HepG2 (cell line): ENCODE results near the gene PKIB. TPM values are rescaled to one million over a fixed set of nuclear protein-coding genes. Genes with fewer than 3 reads are reported as not detected.

ENCODE experiments used
- ATAC-seq: fragments of 200-7000 bp; cut with Tn5 transposase; 3 replicates; pipeline ENCODE4 v1.9.1; 2020; ENCODE audit warnings: mild to moderate bottlenecking, moderate library complexity
- BruUV-seq: library from RNA; stranded (reverse); fragments of 400-500 nt; replicated peaks from 2 replicates; lab custom pipeline; 2021; lab: Mats Ljungman, UMichigan
- CTCF ChIA-PET: fragments of 300-600 bp; formaldehyde crosslinking; extraction: SDS; loops from one replicate; lab custom pipeline; 2021; ENCODE audit warnings: low total read pairs, inconsistent platforms, low intra/inter-chr PET ratio; lab: Yijun Ruan, JAX
- POLR2A ChIA-PET: fragments of 350-600 bp; sonication (Branson Sonifier 250); formaldehyde crosslinking; loops from one replicate; lab custom pipeline; 2020; ENCODE audit warnings: antibody characterized with exemption, inconsistent platforms; lab: Yijun Ruan, JAX
- DNase-seq: peaks from one replicate; pipeline ENCODE4 v3.0.0-alpha.2; 2015; ENCODE audit warnings: low spot score
- FAIRE-seq: peaks from 3 replicates; lab custom pipeline; 2011; peaks lifted over from hg19 to GRCh38; lab: Jason Lieb, UNC
- H2AFZ ChIP-seq: one replicate; pipeline ENCODE4 v1.6.1; 2011; ENCODE audit warnings: low read length, inconsistent platforms
- H3K27ac ChIP-seq: fragments of 300-600 bp; 3 replicates; pipeline ENCODE4 v1.8.0; 2011; ENCODE audit warnings: mixed run types, mild to moderate bottlenecking, mixed read lengths, low read length, inconsistent platforms; ENCODE audit not compliant: insufficient read depth; ENCODE audit errors: extremely low read length
- H3K27me3 ChIP-seq, 2 experiments: fragments of 200-600 bp in 1 of 2; 2 replicates in 1 of 2; 3 replicates in 1 of 2; pipeline versions ENCODE4 v1.6.0 to v1.8.0; 2011; ENCODE audit warnings: low read length in 2 of 2, mild to moderate bottlenecking in 2 of 2, moderate library complexity in 2 of 2, inconsistent platforms in 1 of 2; ENCODE audit not compliant: insufficient read depth in 2 of 2, control insufficient read depth in 1 of 2
- H3K36me3 ChIP-seq, 2 experiments: fragments of 200-600 bp in 1 of 2; replicated peaks in 1 of 2; 2 replicates in 1 of 2; 3 replicates in 1 of 2; pipeline versions ENCODE4 v1.5.1 to v1.8.0; 2011; ENCODE audit warnings: low read length in 2 of 2, inconsistent platforms in 1 of 2; ENCODE audit not compliant: insufficient read depth in 2 of 2, control insufficient read depth in 1 of 2
- H3K4me1 ChIP-seq: 2 replicates; pipeline ENCODE4 v1.5.1; 2012; ENCODE audit warnings: low read length, inconsistent platforms; ENCODE audit not compliant: insufficient read depth
- H3K4me2 ChIP-seq: 2 replicates; pipeline ENCODE4 v1.6.0; 2011; ENCODE audit warnings: low read depth, low read length, inconsistent platforms
- H3K4me3 ChIP-seq, 3 experiments: fragments of 200-600 bp in 1 of 3; sonication (generic), shearing (Covaris generic) in 1 of 3; replicated peaks in 1 of 3; 2 replicates each; pipeline ENCODE4 v1.5.1; 2011 to 2016; ENCODE audit warnings: low read length in 3 of 3, inconsistent platforms in 2 of 3, low read depth in 2 of 3, mild to moderate bottlenecking in 2 of 3, control low read depth in 1 of 3, mixed read lengths in 1 of 3; ENCODE audit not compliant: insufficient read depth in 1 of 3
- H3K79me2 ChIP-seq: one replicate; pipeline ENCODE4 v1.6.1; 2011; ENCODE audit warnings: low read length, inconsistent platforms; ENCODE audit not compliant: insufficient read depth
- H3K9ac ChIP-seq: 2 replicates; pipeline ENCODE4 v1.6.0; 2011; ENCODE audit warnings: mild to moderate bottlenecking, low read depth, low read length, inconsistent platforms; ENCODE audit not compliant: insufficient read depth
- H3K9me3 ChIP-seq: 2 replicates; pipeline ENCODE4 v1.5.1; 2012; ENCODE audit warnings: mild to moderate bottlenecking, low read length
- H4K20me1 ChIP-seq: 2 replicates; pipeline ENCODE4 v1.6.0; 2011; ENCODE audit warnings: inconsistent platforms, mild to moderate bottlenecking, low read length, moderate library complexity; ENCODE audit not compliant: insufficient read depth
- ARNT ChIP-seq: fragments of 450-650 bp; IDR thresholded peaks from 2 replicates; pipeline ENCODE4 v1.6.1; 2017
- BRD4 ChIP-seq: sonication (generic); formaldehyde crosslinking; IDR thresholded peaks from 2 replicates; pipeline ENCODE4 v1.4.0; 2020; ENCODE audit warnings: missing genetic modification reagents
- EED ChIP-seq: sonication (generic); formaldehyde crosslinking; IDR thresholded peaks from 2 replicates; pipeline ENCODE4 v1.5.0; 2020; ENCODE audit warnings: mild to moderate bottlenecking, missing genetic modification reagents
- FOXC1 ChIP-seq: sonication (generic); formaldehyde crosslinking; IDR thresholded peaks from 2 replicates; pipeline ENCODE4 v1.8.0; 2022; ENCODE audit warnings: mild to moderate bottlenecking, missing genetic modification reagents, borderline replicate concordance
- KDM3A ChIP-seq: IDR thresholded peaks from 2 replicates; pipeline ENCODE4 v1.6.1; 2018; ENCODE audit warnings: low read depth, missing compliant biosample characterization
- NCOA1 ChIP-seq: sonication (generic); formaldehyde crosslinking; IDR thresholded peaks from 2 replicates; pipeline ENCODE4 v1.9.0; 2021; ENCODE audit warnings: missing genetic modification reagents
- NFIB ChIP-seq: sonication (generic); formaldehyde crosslinking; IDR thresholded peaks from 2 replicates; pipeline ENCODE4 v1.9.0; 2021; ENCODE audit warnings: missing genetic modification reagents, mild to moderate bottlenecking, borderline replicate concordance
- PCBP1 ChIP-seq: fragments of 200-400 bp; formaldehyde crosslinking; IDR thresholded peaks from 2 replicates; pipeline ENCODE4 v1.6.1; 2017; ENCODE audit warnings: mild to moderate bottlenecking, low read depth, low read length, borderline replicate concordance
- SOX5 ChIP-seq: IDR thresholded peaks from 2 replicates; pipeline ENCODE4 v1.6.1; 2016; ENCODE audit warnings: borderline replicate concordance
- ZNF746 ChIP-seq: sonication (generic); formaldehyde crosslinking; IDR thresholded peaks from 2 replicates; pipeline ENCODE4 v1.8.0; 2022; ENCODE audit warnings: mild to moderate bottlenecking, missing genetic modification reagents
- WGBS: methylation state at CpG from one replicate; pipeline ENCODE4 v1.1.6; 2017; ENCODE audit warnings: low lambda C conversion rate; 5-methylcytosine and 5-hydroxymethylcytosine counted together
- in situ Hi-C: cut with HindIII; loops from 2 replicates; pipeline ENCODE4 v1.10.0; 2017; ENCODE audit warnings: low pct_unique_long_range_greater_than_20kb; ENCODE audit not compliant: extremely low pct_ligation_motif_present
- intact Hi-C: fragments of 100-400 bp; cut with micrococcal nuclease; formaldehyde crosslinking; loops from one replicate; pipeline ENCODE4 v1.10.0; 2022; ENCODE audit not compliant: unreplicated experiment
- polyA plus RNA-seq, 8 experiments: library from polyadenylated mRNA; depleted of rRNA in 3 of 8; stranded (reverse) in 7 of 8; unstranded in 1 of 8; fragments of >200 nt; fragmentation: Illumina TruSeq in 4 of 8; extraction: Trizol in 4 of 8; gene quantifications; 2 replicates each; pipeline versions ENCODE4 v1.2.1 to v1.2.3, GENCODE V29; 2011 to 2016; ENCODE audit warnings: low read depth in 4 of 8, missing spikeins in 1 of 8, mixed read lengths in 1 of 8; ENCODE audit not compliant: insufficient read depth in 1 of 8
- total RNA-seq, 5 experiments: library from RNA; depleted of rRNA; stranded (reverse); fragments of >200 nt; fragmentation: Illumina TruSeq; extraction: Trizol; gene quantifications; 2 replicates each; pipeline ENCODE4 v1.2.3, GENCODE V29; 2016; ENCODE audit warnings: low read depth in 1 of 5
- TF ChIP-seq, protein P1 (sequence below): sonication (generic); formaldehyde crosslinking; IDR thresholded peaks from 2 replicates; pipeline ENCODE4 v1.8.0; 2022; ENCODE audit warnings: missing genetic modification reagents, mild to moderate bottlenecking, borderline replicate concordance

Gene PKIB
- total and polyA plus RNA-seq, 2 of the 13 experiments (the other 11 are each of a cell fraction or from before 2014, with no cell fraction given), result 1.4 to 1.5 TPM

DNA sequence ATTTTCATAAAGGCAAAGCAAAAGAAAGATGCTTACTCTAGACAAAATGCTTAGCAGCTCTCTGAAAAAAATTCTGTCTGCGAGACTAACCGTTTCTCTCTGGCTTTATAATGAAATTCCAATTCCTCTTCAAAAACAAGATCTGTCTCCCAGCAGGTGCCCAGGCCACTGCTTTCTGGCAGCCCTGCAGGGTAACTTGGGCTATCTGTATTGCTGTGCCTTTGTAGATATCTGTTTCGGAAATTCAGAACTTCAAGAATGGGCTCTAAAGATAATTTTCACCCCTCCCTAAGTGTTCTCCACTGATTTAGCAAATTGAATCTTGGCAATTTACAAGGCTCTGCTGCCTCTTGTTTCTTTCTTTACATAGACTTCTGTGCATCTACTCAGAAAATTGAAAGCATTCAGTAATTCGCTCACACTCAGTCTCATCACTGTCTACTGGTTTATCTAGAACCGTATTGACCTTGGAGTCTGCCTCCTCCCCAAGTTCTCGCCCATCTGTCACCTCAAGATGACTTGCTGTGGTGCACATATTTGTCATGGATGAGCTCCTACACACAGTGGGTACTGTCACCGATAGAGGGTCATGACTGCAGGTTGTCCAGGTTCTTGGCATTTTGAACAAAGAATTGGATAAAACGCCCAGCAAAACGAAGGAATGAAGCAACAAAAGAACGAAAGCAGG, 142.9 kb downstream of the PKIB start:
- in situ Hi-C loops (no loop called here), intact Hi-C loops (no loop called here)
- no peak for TF ChIP-seq NCOA1
- no peak for TF ChIP-seq ARNT
- no peak for TF ChIP-seq FOXC1 (CRISPR knock-in tag)
- TF ChIP-seq, protein P1, sequence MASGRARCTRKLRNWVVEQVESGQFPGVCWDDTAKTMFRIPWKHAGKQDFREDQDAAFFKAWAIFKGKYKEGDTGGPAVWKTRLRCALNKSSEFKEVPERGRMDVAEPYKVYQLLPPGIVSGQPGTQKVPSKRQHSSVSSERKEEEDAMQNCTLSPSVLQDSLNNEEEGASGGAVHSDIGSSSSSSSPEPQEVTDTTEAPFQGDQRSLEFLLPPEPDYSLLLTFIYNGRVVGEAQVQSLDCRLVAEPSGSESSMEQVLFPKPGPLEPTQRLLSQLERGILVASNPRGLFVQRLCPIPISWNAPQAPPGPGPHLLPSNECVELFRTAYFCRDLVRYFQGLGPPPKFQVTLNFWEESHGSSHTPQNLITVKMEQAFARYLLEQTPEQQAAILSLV, result no peak
- TF ChIP-seq NFIB (CRISPR knock-in tag), result no peak
- TF ChIP-seq PCBP1, result no peak
- no peak for TF ChIP-seq SOX5 (CRISPR knock-in tag)
- no peak for TF ChIP-seq BRD4 (CRISPR knock-in tag)
- TF ChIP-seq EED (CRISPR knock-in tag), result no peak
- TF ChIP-seq KDM3A, result no peak
- TF ChIP-seq ZNF746 (CRISPR knock-in tag), result no peak
- Histone ChIP-seq H3K4me2 (peak overlapping the region; percentile 18; the same call in 1 of the 2 replicates), H3K9ac (no peak overlapping the region), H4K20me1 (no peaks in the 10 kb centered on the region), H3K4me1 (no peaks in the 10 kb centered on the region), H2AFZ (no peak overlapping the region), H3K9me3 (no peaks in the 10 kb centered on the region), H3K27me3 (no peaks in the 10 kb centered on the region), H3K79me2 (no peaks in the 10 kb centered on the region), H3K36me3 (no peaks in the 10 kb centered on the region), H3K4me3 (no peak overlapping the region), H3K27ac (no peak overlapping the region)
- no TSS peak for BruUV-seq
- no peak for DNase-seq
- ATAC-seq, result no peak
- CTCF ChIA-PET, result no interaction called here
- POLR2A ChIA-PET, result no interaction called here
- WGBS, result 49% methylated on average over 10 of the region's 10 CpGs
- no peak for FAIRE-seq
